Gastroesophageal sphincter (tissue), 3 donors: ENCODE results near the gene LSM7.

Experiments used
- POLR2A ChIP-seq, 2 donors: fragments of 450-650 bp; IDR thresholded peaks; one replicate each; pipeline ENCODE4 v1.6.1; 2017; ENCODE audit warnings: antibody characterized with exemption in 2 of 2, mild to moderate bottlenecking in 2 of 2, moderate library complexity in 1 of 2
- TF ChIP-seq, protein P1 (sequence below), 4 experiments: fragments of 200-600 bp in 2 of 4; fragments of 450-650 bp in 2 of 4; sonication (generic) in 1 of 4; IDR thresholded peaks; one replicate each; pipeline ENCODE4 v1.5.1; 2017 to 2019; ENCODE audit warnings: antibody characterized with exemption in 4 of 4, mild to moderate bottlenecking in 2 of 4, moderate library complexity in 2 of 4

DNA sequence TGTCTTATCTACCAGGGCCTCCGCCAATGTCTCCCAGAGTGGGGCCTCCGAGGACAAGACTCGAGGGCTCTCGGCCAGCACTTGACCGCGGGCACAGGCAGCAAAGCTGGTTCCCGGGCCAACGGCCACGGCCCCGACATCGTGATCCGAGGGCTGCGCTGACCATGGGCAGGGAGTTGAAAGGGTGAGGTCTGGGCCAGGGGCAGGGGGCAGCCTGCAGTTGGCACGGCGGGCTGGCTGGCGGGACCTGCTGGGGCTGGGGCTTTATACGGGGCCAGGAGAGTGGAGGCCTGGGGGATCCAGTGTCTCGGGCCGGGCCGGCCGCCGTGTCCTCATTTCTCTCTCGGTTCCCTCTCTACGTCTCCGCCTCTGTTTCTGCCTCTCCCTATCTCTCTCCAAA lies 10.6 kb downstream of the LSM7 start:
- TF ChIP-seq, protein P1, sequence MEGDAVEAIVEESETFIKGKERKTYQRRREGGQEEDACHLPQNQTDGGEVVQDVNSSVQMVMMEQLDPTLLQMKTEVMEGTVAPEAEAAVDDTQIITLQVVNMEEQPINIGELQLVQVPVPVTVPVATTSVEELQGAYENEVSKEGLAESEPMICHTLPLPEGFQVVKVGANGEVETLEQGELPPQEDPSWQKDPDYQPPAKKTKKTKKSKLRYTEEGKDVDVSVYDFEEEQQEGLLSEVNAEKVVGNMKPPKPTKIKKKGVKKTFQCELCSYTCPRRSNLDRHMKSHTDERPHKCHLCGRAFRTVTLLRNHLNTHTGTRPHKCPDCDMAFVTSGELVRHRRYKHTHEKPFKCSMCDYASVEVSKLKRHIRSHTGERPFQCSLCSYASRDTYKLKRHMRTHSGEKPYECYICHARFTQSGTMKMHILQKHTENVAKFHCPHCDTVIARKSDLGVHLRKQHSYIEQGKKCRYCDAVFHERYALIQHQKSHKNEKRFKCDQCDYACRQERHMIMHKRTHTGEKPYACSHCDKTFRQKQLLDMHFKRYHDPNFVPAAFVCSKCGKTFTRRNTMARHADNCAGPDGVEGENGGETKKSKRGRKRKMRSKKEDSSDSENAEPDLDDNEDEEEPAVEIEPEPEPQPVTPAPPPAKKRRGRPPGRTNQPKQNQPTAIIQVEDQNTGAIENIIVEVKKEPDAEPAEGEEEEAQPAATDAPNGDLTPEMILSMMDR (IDR thresholded peaks at IDR 0.05): no peak
- TF ChIP-seq POLR2A (IDR thresholded peaks at IDR 0.05): no peak
